ENCODE results near the gene URM1. TPM values are rescaled to one million over a fixed set of nuclear protein-coding genes. Genes with fewer than 3 reads are reported as not detected.

Gene URM1
- total and polyA plus RNA-seq, 2 experiments from 2014 or later, result 48.0 to 71.0 TPM

- no peaks in the 10 kb centered on the region for H3K9me3 ChIP-seq (ENCODE audit: low read depth)
- no peak for TF ChIP-seq CTCF (IDR thresholded peaks at IDR 0.05; ENCODE audit: low read depth, low read length)
- H3K27ac ChIP-seq, result peak overlapping the region; percentile 16
- no peaks in the 10 kb centered on the region for H3K27me3 ChIP-seq
- no peak overlapping the region for H3K4me3 ChIP-seq
- H3K4me1 ChIP-seq (ENCODE audit: low read depth), result no peaks in the 10 kb centered on the region
- peak in 1 of 2 donors; percentile 80 for DNase-seq (ENCODE audit: low read depth in 1 of 2, low spot score in 1 of 2)
- no peaks in the 10 kb centered on the region for H3K36me3 ChIP-seq
Measured at GRCh38 chr9:128428644-128429512, 57.7 kb downstream of the URM1 start.

GRCh38 chr9:128429513-128430086 is 58.4 kb downstream of the URM1 start:
- peak in 1 of 2 donors; percentile 43 for DNase-seq (ENCODE audit: low read depth in 1 of 2, low spot score in 1 of 2)
- Histone ChIP-seq H3K4me1 (ENCODE audit: low read depth) (no peaks in the 10 kb centered on the region), H3K27ac (no peak overlapping the region), H3K27me3 (no peaks in the 10 kb centered on the region), H3K4me3 (no peak overlapping the region), H3K36me3 (no peaks in the 10 kb centered on the region), H3K9me3 (ENCODE audit: low read depth) (no peaks in the 10 kb centered on the region)
- no peak for TF ChIP-seq CTCF (IDR thresholded peaks at IDR 0.05; ENCODE audit: low read depth, low read length)

GRCh38 chr9:128431207-128431606 is 60.0 kb downstream of the URM1 start:
- DNase-seq (ENCODE audit: low read depth in 1 of 2, low spot score in 1 of 2), result no peak
- no peaks in the 10 kb centered on the region for H3K36me3 ChIP-seq
- H3K4me1 ChIP-seq (ENCODE audit: low read depth), result no peaks in the 10 kb centered on the region
- no peak overlapping the region for H3K4me3 ChIP-seq
- no peaks in the 10 kb centered on the region for H3K9me3 ChIP-seq (ENCODE audit: low read depth)
- TF ChIP-seq CTCF (IDR thresholded peaks at IDR 0.05; ENCODE audit: low read depth, low read length), result no peak
- H3K27me3 ChIP-seq, result no peaks in the 10 kb centered on the region
- no peak overlapping the region for H3K27ac ChIP-seq

- no peaks in the 10 kb centered on the region for H3K27me3 ChIP-seq
- H3K4me1 ChIP-seq (ENCODE audit: low read depth), result no peaks in the 10 kb centered on the region
- DNase-seq (ENCODE audit: low read depth in 1 of 2, low spot score in 1 of 2), result no peak
- H3K9me3 ChIP-seq (ENCODE audit: low read depth), result no peaks in the 10 kb centered on the region
- no peak overlapping the region for H3K27ac ChIP-seq
- H3K36me3 ChIP-seq, result no peaks in the 10 kb centered on the region
- no peak overlapping the region for H3K4me3 ChIP-seq
- no peak for TF ChIP-seq CTCF (IDR thresholded peaks at IDR 0.05; ENCODE audit: low read depth, low read length)
Measured at GRCh38 chr9:128434340-128434739, 63.2 kb downstream of the URM1 start.

GRCh38 chr9:128435611-128436010 is 64.4 kb downstream of the URM1 start:
- no peak overlapping the region for H3K27ac ChIP-seq
- no peaks in the 10 kb centered on the region for H3K27me3 ChIP-seq
- TF ChIP-seq CTCF (IDR thresholded peaks at IDR 0.05; ENCODE audit: low read depth, low read length), result no peak
- H3K9me3 ChIP-seq (ENCODE audit: low read depth), result no peaks in the 10 kb centered on the region
- H3K36me3 ChIP-seq, result no peaks in the 10 kb centered on the region
- DNase-seq (ENCODE audit: low read depth in 1 of 2, low spot score in 1 of 2), result no peak
- no peak overlapping the region for H3K4me3 ChIP-seq
- H3K4me1 ChIP-seq (ENCODE audit: low read depth), result no peaks in the 10 kb centered on the region
